Sigmoid colon (tissue), 7 donors: ENCODE data around the gene RABL2A. TPM values are rescaled to one million over a fixed set of nuclear protein-coding genes. Genes with fewer than 3 reads are reported as not detected.
A peak's percentile ranks its signal among the peaks of the same experiment; 100 is the strongest.
"Not testable (repeated sequence)": the region's sequence is repeated elsewhere in the genome, so short reads cannot be mapped to it uniquely, and the experiment has no call there.

Experiments used
- DNase-seq: peaks from one replicate; pipeline ENCODE4 v3.0.0-alpha.2; 2019
- H3K27ac ChIP-seq, 4 donors: fragments of 200-600 bp; sonication (generic); one replicate each; pipeline ENCODE4 v1.5.1; 2016 to 2019; ENCODE audit warnings: mild to moderate bottlenecking in 1 of 4
- H3K27me3 ChIP-seq, 3 donors: fragments of 200-600 bp; sonication (generic); one replicate each; pipeline ENCODE4 v1.5.1; 2019; ENCODE audit warnings: mild to moderate bottlenecking in 1 of 3
- H3K36me3 ChIP-seq, 4 donors: fragments of 200-600 bp; sonication (generic); one replicate each; pipeline ENCODE4 v1.5.1; 2016 to 2019
- H3K4me1 ChIP-seq, 4 donors: fragments of 200-600 bp; sonication (generic); one replicate each; pipeline ENCODE4 v1.5.1; 2017 to 2019
- H3K4me3 ChIP-seq, 4 donors: fragments of 200-600 bp; sonication (generic); one replicate each; pipeline ENCODE4 v1.5.1; 2017 to 2019; ENCODE audit warnings: mild to moderate bottlenecking in 2 of 4, moderate library complexity in 1 of 4
- H3K9me3 ChIP-seq, 4 donors: fragments of 200-600 bp in 3 of 4; sonication (generic) in 3 of 4; one replicate each; pipeline versions ENCODE4 v1.5.1 to v1.6.1; 2013 to 2019
- EP300 ChIP-seq, 4 donors: sonication (generic); formaldehyde crosslinking; IDR thresholded peaks; one replicate each; pipeline ENCODE4 v1.6.1; 2017; ENCODE audit warnings: antibody characterized with exemption in 4 of 4
- POLR2A ChIP-seq, 2 donors: fragments of 450-650 bp; IDR thresholded peaks; one replicate each; pipeline ENCODE4 v1.6.1; 2016; ENCODE audit warnings: antibody characterized with exemption in 2 of 2, mild to moderate bottlenecking in 2 of 2, moderate library complexity in 2 of 2
- POLR2AphosphoS5 ChIP-seq, 4 donors: sonication (generic); formaldehyde crosslinking; IDR thresholded peaks; one replicate each; pipeline ENCODE4 v1.6.1; 2017; ENCODE audit warnings: antibody characterized with exemption in 4 of 4
- WGBS, 2 donors: extraction: QIAGEN DNeasy Blood & Tissue Kit; methylation state at CpG; one replicate each; pipeline ENCODE4 v1.1.7; 2013; 5-methylcytosine and 5-hydroxymethylcytosine counted together
- intact Hi-C: fragments of 100-400 bp; cut with DNase I; formaldehyde crosslinking; loops from one replicate; pipeline ENCODE4 v1.15.1; 2023
- polyA plus RNA-seq, 3 donors: library from polyadenylated mRNA; stranded (reverse); fragments of 200-250 nt; gene quantifications; one replicate each; pipeline ENCODE4 v1.2.3, GENCODE V29; 2013
- total RNA-seq, 4 donors: library from RNA; depleted of rRNA; stranded (reverse); fragments of >200 nt; gene quantifications; one replicate each; pipeline ENCODE4 v1.1.0, GENCODE V29; 2016
- TF ChIP-seq, protein P1 (sequence below), 4 experiments: fragments of 450-650 bp in 3 of 4; fragments of 200-600 bp in 1 of 4; IDR thresholded peaks; one replicate each; pipeline ENCODE4 v1.5.1; 2016 to 2019; ENCODE audit warnings: antibody characterized with exemption in 4 of 4, mild to moderate bottlenecking in 3 of 4, moderate library complexity in 2 of 4
- donor health status: healthy with polysubstance abuse.
- donor health status: Bipolar disorder and iron deficiency.
- donor health status: healthy.

The RABL2A gene
- total and polyA plus RNA-seq, 7 donors, result 5.8 to 15.2 (median 7.8) TPM

- 73 to 78% methylated on average over 2 to 4 of the region's 9 CpGs for WGBS, 2 donors
- intact Hi-C loops, H3K27ac ChIP-seq, H3K9me3 ChIP-seq, H3K4me3 ChIP-seq, H3K36me3 ChIP-seq, H3K4me1 ChIP-seq, H3K27me3 ChIP-seq: not testable (repeated sequence)
- peak; percentile 48 for DNase-seq
Measured at GRCh38 chr2:113597572-113597971, 29.5 kb upstream of the RABL2A start.

DNA sequence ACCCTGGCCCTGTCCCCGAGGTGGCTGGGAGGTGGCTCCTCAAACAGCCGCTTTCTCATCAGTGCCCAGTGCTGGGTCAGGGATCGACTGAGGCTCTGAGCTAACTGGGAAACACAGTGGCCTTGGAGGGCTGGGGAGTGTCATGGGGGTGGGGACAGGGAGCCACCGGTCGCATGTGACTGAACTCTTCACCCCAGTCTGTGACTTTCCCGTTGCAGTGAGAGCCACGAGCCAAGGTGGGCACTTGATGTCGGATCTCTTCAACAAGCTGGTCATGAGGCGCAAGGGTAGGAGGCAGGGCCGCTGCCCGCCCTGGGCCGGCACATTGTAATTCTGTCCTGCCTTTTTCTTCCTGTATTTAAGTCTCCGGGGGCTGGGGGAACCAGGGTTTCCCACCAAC, 28.9 kb upstream of the RABL2A start:
- H3K27ac ChIP-seq, H3K36me3 ChIP-seq, H3K4me1 ChIP-seq, H3K4me3 ChIP-seq, H3K27me3 ChIP-seq, intact Hi-C loops, H3K9me3 ChIP-seq: not testable (repeated sequence)
- DNase-seq, result peak; percentile 39
- WGBS, 2 donors, result 80 to 88% methylated on average over 13 of the region's 13 CpGs

DNA sequence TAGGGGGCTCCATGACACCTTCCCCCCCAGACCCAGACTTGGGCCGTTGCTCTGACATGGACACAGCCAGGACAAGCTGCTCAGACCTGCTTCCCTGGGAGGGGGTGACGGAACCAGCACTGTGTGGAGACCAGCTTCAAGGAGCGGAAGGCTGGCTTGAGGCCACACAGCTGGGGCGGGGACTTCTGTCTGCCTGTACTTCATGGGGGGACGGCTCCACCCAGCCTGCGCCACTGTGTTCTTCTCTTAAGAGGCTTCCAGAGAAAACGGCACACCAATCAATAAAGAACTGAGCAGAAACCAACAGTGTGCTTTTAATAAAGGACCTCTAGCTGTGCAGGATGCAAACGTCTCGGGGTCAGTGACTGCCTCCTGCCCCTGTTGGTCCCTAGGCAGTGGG, 28.3 kb upstream of the RABL2A start:
- H3K36me3 ChIP-seq, intact Hi-C loops, H3K27me3 ChIP-seq, H3K4me3 ChIP-seq, DNase-seq, H3K27ac ChIP-seq, H3K9me3 ChIP-seq, H3K4me1 ChIP-seq: not testable (repeated sequence)
- 86 to 94% methylated on average over 6 of the region's 9 CpGs for WGBS, 2 donors

- H3K36me3 ChIP-seq, H3K4me3 ChIP-seq, H3K9me3 ChIP-seq, intact Hi-C loops, H3K4me1 ChIP-seq, H3K27me3 ChIP-seq: not testable (repeated sequence)
- WGBS, 2 donors, result 18 to 46% methylated on average over 2 of the region's 2 CpGs
- H3K27ac ChIP-seq, result peak overlapping the region in 1 of 4 donors; percentile 37
- peak; percentile 51 for DNase-seq
Measured at GRCh38 chr2:113599208-113599607, 27.9 kb upstream of the RABL2A start.

DNA sequence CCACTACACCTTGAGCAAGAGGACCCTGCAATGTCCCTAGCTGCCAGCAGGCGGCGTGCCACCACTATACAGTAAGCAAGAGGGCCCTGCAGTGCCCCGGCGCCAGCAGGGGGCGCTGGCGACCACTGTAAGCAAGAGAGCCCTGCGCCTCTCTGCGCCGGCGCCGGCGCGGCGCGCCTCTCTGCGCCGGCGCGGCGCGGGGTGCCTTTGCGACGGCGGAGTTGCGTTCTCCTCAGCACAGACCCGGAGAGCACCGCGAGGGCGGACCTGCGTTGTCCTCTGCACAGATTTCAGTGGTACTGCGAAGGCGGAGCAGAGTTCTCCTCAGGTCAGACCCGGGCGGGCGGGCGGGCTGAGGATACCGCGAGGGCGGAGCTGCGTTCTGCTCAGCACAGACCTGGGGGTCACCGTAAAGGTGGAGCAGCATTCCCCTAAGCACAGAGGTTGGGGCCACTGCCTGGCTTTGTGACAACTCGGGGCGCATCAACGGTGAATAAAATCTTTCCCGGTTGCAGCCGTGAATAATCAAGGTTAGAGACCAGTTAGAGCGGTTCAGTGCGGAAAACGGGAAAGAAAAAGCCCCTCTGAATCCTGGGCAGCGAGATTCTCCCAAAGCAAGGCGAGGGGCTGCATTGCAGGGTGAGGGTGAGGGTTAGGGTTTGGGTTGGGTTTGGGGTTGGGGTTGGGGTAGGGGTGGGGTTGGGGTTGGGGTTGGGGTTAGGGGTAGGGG, 24.9 kb upstream of the RABL2A start:
- H3K36me3 ChIP-seq, H3K4me3 ChIP-seq, H3K27me3 ChIP-seq, H3K9me3 ChIP-seq, H3K4me1 ChIP-seq, intact Hi-C loops, H3K27ac ChIP-seq: not testable (repeated sequence)
- TF ChIP-seq, protein P1, sequence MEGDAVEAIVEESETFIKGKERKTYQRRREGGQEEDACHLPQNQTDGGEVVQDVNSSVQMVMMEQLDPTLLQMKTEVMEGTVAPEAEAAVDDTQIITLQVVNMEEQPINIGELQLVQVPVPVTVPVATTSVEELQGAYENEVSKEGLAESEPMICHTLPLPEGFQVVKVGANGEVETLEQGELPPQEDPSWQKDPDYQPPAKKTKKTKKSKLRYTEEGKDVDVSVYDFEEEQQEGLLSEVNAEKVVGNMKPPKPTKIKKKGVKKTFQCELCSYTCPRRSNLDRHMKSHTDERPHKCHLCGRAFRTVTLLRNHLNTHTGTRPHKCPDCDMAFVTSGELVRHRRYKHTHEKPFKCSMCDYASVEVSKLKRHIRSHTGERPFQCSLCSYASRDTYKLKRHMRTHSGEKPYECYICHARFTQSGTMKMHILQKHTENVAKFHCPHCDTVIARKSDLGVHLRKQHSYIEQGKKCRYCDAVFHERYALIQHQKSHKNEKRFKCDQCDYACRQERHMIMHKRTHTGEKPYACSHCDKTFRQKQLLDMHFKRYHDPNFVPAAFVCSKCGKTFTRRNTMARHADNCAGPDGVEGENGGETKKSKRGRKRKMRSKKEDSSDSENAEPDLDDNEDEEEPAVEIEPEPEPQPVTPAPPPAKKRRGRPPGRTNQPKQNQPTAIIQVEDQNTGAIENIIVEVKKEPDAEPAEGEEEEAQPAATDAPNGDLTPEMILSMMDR (IDR thresholded peaks at IDR 0.05), result peak in 2 of 4 experiments; percentile 22 to 39
- 86 to 91% methylated on average over 51 of the region's 51 CpGs for WGBS, 2 donors
- DNase-seq, result peak; percentile 53

GRCh38 chr2:113602869-113603466, 24.1 kb upstream of the RABL2A start:
- no peaks in the 10 kb centered on the region for H3K36me3 ChIP-seq
- TF ChIP-seq, protein P1 (IDR thresholded peaks at IDR 0.05), result no peak
- TF ChIP-seq POLR2AphosphoS5 (IDR thresholded peaks at IDR 0.05), result no peak
- TF ChIP-seq POLR2A (IDR thresholded peaks at IDR 0.05), result no peak
- TF ChIP-seq EP300 (IDR thresholded peaks at IDR 0.05), result no peak
- H3K4me3 ChIP-seq, result peak overlapping the region; percentile 38 to 62 (median 54)
- DNase-seq, result no peak
- H3K9me3 ChIP-seq, result no peaks in the 10 kb centered on the region
- 20 to 52% methylated on average over 2 of the region's 2 CpGs for WGBS, 2 donors
- H3K27me3 ChIP-seq, result no peaks in the 10 kb centered on the region
- peak overlapping the region; percentile 88 to 93 (median 92) for H3K27ac ChIP-seq
- intact Hi-C loops, result no loop called here
- peaks cover 0 to 7% (median 0%) of the 10 kb centered on the region in 4 donors for H3K4me1 ChIP-seq

DNA sequence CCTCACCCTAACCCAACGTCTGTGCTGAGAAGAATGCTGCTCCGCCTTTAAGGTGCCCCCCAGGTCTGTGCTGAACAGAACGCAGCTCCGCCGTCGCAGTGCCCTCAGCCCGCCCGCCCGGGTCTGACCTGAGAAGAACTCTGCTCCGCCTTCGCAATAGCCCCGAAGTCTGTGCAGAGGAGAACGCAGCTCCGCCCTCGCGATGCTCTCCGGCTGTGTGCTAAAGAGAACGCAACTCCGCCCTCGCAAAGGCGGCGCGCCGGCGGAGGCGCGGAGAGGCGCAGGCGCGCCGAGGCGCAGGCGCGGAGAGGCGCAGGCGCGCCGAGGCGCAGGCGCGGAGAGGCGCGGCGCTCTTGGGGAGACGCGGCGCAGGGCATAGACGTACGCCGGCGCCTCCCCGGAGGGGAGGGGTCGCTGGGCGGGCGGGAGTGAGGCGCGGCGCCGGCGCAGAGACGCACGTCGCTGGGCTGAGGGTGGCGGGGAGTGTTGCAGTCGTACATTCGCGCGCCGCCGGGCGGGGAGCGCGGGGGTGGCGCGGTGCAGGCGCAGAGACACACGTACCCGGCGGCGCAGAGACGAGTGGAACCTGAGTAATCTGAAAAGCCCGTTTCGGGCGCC, 23.5 kb upstream of the RABL2A start:
- peak overlapping the region; percentile 48 to 66 (median 59) for H3K4me3 ChIP-seq
- TF ChIP-seq POLR2AphosphoS5 (IDR thresholded peaks at IDR 0.05) (peak; percentile 66 to 83 (median 78)), POLR2A (IDR thresholded peaks at IDR 0.05) (peak in 1 of 2 donors; percentile 60)
- H3K36me3 ChIP-seq, intact Hi-C loops, H3K27me3 ChIP-seq, H3K4me1 ChIP-seq, H3K9me3 ChIP-seq: not testable (repeated sequence)
- DNase-seq, result peak; percentile 95
- H3K27ac ChIP-seq, result peak overlapping the region; percentile 88 to 93 (median 92)
- WGBS, 2 donors, result 1 to 29% methylated on average over 84 of the region's 84 CpGs
